ENCODE results near the gene NRXN3. TPM values are rescaled to one million over a fixed set of nuclear protein-coding genes. Genes with fewer than 3 reads are reported as not detected.

NRXN3 gene
- total and polyA plus RNA-seq, 2 experiments from 2014 or later = 1.0 to 1.8 TPM

DNA sequence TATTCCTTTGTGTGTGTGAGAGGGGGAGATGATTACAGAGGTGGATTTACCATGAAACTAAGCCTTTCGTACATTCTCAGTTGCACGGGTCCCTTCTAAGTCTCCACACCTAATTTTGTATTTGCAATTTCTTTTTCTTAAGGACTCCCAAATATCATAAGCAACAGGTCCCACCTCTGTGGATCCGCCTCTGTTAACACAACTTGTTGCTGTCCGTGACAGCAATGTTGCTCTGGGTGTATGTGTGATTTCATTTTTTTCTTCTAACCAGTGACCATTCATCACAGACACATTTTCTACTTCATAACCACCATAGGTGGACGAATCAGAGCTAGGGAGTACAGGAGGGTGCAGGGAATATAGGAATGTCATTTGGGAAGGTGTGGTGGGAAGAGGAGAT lies 81.1 kb downstream of the NRXN3 start:
- Histone ChIP-seq H2AFZ (no peak overlapping the region), H3K79me2 (replicated peaks; ENCODE audit: insufficient read depth) (no peaks in the 10 kb centered on the region), H3K4me1 (ENCODE audit: insufficient read depth) (no peaks in the 10 kb centered on the region), H4K20me1 (replicated peaks; ENCODE audit: insufficient read depth) (no peaks in the 10 kb centered on the region), H3K27ac (ENCODE audit: low read depth) (no peak overlapping the region), H3K9me2 (ENCODE audit: insufficient read depth) (no peaks in the 10 kb centered on the region), H3K27me3 (ENCODE audit: insufficient read depth) (no peaks in the 10 kb centered on the region), H3K4me2 (no peak overlapping the region), H3K4me3 (no peak overlapping the region), H3K36me3 (ENCODE audit: insufficient read depth) (no peaks in the 10 kb centered on the region), H3F3A (replicated peaks; ENCODE audit: low read depth) (no peaks in the 10 kb centered on the region)
- H3K4me3 Mint-ChIP-seq = no peak overlapping the region
- DNase-seq (ENCODE audit: low spot score) = no peak
- no peaks in the 10 kb centered on the region for H3K9me3 Mint-ChIP-seq
- peaks cover 10% of the 10 kb centered on the region; the same call in 2 of the 3 replicates for H3K4me1 Mint-ChIP-seq
- H3K36me3 Mint-ChIP-seq (ENCODE audit: low read depth) = no peaks in the 10 kb centered on the region
- ATAC-seq = no peak
- peaks cover 4% of the 10 kb centered on the region for H3K27me3 Mint-ChIP-seq (ENCODE audit: insufficient read depth, low read depth, poor library complexity)
- H3K27ac Mint-ChIP-seq = no peak overlapping the region
- no peak for TF ChIP-seq STAT1 (IDR thresholded peaks at IDR 0.05; ENCODE audit: unreplicated experiment)
- TF ChIP-seq, protein P1, sequence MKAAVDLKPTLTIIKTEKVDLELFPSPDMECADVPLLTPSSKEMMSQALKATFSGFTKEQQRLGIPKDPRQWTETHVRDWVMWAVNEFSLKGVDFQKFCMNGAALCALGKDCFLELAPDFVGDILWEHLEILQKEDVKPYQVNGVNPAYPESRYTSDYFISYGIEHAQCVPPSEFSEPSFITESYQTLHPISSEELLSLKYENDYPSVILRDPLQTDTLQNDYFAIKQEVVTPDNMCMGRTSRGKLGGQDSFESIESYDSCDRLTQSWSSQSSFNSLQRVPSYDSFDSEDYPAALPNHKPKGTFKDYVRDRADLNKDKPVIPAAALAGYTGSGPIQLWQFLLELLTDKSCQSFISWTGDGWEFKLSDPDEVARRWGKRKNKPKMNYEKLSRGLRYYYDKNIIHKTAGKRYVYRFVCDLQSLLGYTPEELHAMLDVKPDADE (IDR thresholded peaks at IDR 0.05) = no peak
- TF ChIP-seq, protein P2, sequence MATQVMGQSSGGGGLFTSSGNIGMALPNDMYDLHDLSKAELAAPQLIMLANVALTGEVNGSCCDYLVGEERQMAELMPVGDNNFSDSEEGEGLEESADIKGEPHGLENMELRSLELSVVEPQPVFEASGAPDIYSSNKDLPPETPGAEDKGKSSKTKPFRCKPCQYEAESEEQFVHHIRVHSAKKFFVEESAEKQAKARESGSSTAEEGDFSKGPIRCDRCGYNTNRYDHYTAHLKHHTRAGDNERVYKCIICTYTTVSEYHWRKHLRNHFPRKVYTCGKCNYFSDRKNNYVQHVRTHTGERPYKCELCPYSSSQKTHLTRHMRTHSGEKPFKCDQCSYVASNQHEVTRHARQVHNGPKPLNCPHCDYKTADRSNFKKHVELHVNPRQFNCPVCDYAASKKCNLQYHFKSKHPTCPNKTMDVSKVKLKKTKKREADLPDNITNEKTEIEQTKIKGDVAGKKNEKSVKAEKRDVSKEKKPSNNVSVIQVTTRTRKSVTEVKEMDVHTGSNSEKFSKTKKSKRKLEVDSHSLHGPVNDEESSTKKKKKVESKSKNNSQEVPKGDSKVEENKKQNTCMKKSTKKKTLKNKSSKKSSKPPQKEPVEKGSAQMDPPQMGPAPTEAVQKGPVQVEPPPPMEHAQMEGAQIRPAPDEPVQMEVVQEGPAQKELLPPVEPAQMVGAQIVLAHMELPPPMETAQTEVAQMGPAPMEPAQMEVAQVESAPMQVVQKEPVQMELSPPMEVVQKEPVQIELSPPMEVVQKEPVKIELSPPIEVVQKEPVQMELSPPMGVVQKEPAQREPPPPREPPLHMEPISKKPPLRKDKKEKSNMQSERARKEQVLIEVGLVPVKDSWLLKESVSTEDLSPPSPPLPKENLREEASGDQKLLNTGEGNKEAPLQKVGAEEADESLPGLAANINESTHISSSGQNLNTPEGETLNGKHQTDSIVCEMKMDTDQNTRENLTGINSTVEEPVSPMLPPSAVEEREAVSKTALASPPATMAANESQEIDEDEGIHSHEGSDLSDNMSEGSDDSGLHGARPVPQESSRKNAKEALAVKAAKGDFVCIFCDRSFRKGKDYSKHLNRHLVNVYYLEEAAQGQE (IDR thresholded peaks at IDR 0.05; ENCODE audit: unreplicated experiment) = no peak
- TF ChIP-seq, protein P3, sequence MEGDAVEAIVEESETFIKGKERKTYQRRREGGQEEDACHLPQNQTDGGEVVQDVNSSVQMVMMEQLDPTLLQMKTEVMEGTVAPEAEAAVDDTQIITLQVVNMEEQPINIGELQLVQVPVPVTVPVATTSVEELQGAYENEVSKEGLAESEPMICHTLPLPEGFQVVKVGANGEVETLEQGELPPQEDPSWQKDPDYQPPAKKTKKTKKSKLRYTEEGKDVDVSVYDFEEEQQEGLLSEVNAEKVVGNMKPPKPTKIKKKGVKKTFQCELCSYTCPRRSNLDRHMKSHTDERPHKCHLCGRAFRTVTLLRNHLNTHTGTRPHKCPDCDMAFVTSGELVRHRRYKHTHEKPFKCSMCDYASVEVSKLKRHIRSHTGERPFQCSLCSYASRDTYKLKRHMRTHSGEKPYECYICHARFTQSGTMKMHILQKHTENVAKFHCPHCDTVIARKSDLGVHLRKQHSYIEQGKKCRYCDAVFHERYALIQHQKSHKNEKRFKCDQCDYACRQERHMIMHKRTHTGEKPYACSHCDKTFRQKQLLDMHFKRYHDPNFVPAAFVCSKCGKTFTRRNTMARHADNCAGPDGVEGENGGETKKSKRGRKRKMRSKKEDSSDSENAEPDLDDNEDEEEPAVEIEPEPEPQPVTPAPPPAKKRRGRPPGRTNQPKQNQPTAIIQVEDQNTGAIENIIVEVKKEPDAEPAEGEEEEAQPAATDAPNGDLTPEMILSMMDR (conservative IDR thresholded peaks at IDR 0.05; ENCODE audit: low read depth in 2 of 2) = no peak
- no peak for TF ChIP-seq NANOG (IDR thresholded peaks at IDR 0.05; ENCODE audit: borderline replicate concordance)

DNA sequence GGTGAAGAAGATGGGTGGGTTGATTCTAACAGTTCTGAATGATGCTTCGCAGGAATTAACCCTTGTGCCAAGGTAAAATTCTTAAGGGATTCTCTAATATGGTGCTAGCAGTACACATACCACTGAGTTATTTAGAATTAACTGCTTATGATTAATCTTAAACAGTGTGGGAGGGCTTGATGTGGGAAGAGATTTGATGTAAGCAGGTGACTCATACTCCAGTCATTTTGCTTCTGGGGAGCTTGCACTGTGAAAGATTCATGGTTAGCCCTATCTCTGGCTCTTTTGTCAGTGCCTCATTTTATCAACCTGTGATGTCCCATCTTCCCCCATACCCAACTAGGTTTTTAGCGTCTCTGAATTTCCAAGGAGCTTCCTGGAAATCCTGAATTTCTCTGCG lies 83.8 kb downstream of the NRXN3 start:
- Mint-ChIP-seq H3K9me3 (no peaks in the 10 kb centered on the region), H3K27ac (no peak overlapping the region), H3K4me1 (peaks cover 3% of the 10 kb centered on the region; the same call in 2 of the 3 replicates), H3K36me3 (ENCODE audit: low read depth) (no peaks in the 10 kb centered on the region), H3K4me3 (no peak overlapping the region), H3K27me3 (ENCODE audit: insufficient read depth, low read depth, poor library complexity) (no peaks in the 10 kb centered on the region)
- H3K4me1 ChIP-seq (ENCODE audit: insufficient read depth) = no peaks in the 10 kb centered on the region
- no peaks in the 10 kb centered on the region for H3F3A ChIP-seq (replicated peaks; ENCODE audit: low read depth)
- no peaks in the 10 kb centered on the region for H3K27me3 ChIP-seq (ENCODE audit: insufficient read depth)
- H4K20me1 ChIP-seq (replicated peaks; ENCODE audit: insufficient read depth) = no peaks in the 10 kb centered on the region
- no peaks in the 10 kb centered on the region for H3K36me3 ChIP-seq (ENCODE audit: insufficient read depth)
- no peak for DNase-seq (ENCODE audit: low spot score)
- no peak overlapping the region for H3K4me2 ChIP-seq
- H3K4me3 ChIP-seq = no peak overlapping the region
- no peaks in the 10 kb centered on the region for H3K79me2 ChIP-seq (replicated peaks; ENCODE audit: insufficient read depth)
- ATAC-seq = no peak
- no peak overlapping the region for H2AFZ ChIP-seq
- no peak overlapping the region for H3K27ac ChIP-seq (ENCODE audit: low read depth)
- no peaks in the 10 kb centered on the region for H3K9me2 ChIP-seq (ENCODE audit: insufficient read depth)
- no peak for TF ChIP-seq STAT1 (IDR thresholded peaks at IDR 0.05; ENCODE audit: unreplicated experiment)
- TF ChIP-seq, protein P4, sequence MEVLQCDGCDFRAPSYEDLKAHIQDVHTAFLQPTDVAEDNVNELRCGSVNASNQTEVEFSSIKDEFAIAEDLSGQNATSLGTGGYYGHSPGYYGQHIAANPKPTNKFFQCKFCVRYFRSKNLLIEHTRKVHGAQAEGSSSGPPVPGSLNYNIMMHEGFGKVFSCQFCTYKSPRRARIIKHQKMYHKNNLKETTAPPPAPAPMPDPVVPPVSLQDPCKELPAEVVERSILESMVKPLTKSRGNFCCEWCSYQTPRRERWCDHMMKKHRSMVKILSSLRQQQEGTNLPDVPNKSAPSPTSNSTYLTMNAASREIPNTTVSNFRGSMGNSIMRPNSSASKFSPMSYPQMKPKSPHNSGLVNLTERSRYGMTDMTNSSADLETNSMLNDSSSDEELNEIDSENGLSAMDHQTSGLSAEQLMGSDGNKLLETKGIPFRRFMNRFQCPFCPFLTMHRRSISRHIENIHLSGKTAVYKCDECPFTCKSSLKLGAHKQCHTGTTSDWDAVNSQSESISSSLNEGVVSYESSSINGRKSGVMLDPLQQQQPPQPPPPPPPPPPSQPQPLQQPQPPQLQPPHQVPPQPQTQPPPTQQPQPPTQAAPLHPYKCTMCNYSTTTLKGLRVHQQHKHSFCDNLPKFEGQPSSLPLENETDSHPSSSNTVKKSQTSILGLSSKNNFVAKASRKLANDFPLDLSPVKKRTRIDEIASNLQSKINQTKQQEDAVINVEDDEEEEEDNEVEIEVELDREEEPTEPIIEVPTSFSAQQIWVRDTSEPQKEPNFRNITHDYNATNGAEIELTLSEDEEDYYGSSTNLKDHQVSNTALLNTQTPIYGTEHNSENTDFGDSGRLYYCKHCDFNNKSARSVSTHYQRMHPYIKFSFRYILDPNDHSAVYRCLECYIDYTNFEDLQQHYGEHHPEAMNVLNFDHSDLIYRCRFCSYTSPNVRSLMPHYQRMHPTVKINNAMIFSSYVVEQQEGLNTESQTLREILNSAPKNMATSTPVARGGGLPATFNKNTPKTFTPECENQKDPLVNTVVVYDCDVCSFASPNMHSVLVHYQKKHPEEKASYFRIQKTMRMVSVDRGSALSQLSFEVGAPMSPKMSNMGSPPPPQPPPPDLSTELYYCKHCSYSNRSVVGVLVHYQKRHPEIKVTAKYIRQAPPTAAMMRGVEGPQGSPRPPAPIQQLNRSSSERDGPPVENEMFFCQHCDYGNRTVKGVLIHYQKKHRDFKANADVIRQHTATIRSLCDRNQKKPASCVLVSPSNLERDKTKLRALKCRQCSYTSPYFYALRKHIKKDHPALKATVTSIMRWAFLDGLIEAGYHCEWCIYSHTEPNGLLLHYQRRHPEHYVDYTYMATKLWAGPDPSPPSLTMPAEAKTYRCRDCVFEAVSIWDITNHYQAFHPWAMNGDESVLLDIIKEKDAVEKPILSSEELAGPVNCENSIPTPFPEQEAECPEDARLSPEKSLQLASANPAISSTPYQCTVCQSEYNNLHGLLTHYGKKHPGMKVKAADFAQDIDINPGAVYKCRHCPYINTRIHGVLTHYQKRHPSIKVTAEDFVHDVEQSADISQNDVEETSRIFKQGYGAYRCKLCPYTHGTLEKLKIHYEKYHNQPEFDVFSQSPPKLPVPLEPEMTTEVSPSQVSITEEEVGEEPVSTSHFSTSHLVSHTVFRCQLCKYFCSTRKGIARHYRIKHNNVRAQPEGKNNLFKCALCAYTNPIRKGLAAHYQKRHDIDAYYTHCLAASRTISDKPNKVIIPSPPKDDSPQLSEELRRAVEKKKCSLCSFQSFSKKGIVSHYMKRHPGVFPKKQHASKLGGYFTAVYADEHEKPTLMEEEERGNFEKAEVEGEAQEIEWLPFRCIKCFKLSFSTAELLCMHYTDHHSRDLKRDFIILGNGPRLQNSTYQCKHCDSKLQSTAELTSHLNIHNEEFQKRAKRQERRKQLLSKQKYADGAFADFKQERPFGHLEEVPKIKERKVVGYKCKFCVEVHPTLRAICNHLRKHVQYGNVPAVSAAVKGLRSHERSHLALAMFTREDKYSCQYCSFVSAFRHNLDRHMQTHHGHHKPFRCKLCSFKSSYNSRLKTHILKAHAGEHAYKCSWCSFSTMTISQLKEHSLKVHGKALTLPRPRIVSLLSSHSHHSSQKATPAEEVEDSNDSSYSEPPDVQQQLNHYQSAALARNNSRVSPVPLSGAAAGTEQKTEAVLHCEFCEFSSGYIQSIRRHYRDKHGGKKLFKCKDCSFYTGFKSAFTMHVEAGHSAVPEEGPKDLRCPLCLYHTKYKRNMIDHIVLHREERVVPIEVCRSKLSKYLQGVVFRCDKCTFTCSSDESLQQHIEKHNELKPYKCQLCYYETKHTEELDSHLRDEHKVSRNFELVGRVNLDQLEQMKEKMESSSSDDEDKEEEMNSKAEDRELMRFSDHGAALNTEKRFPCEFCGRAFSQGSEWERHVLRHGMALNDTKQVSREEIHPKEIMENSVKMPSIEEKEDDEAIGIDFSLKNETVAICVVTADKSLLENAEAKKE (CRISPR knock-in tag; IDR thresholded peaks at IDR 0.05) = no peak
- TF ChIP-seq, protein P3 (conservative IDR thresholded peaks at IDR 0.05; ENCODE audit: low read depth in 2 of 2) = no peak

All from GM23338 (cell line).